K562 (cell line): ENCODE measurements around the gene AP1M1.

Source experiments
- BHLHE40 ChIP-seq: IDR thresholded peaks from 2 replicates; pipeline ENCODE4 v1.6.1; 2011; ENCODE audit warnings: low read length, improper control_type of control experiment
- EP300 ChIP-seq: IDR thresholded peaks from 2 replicates; pipeline ENCODE4 v1.6.1; 2012; ENCODE audit warnings: low read length, improper control_type of control experiment
- ETS2 ChIP-seq: IDR thresholded peaks from 2 replicates; pipeline ENCODE4 v1.6.1; 2016; ENCODE audit warnings: borderline replicate concordance, missing genetic modification characterization, mild to moderate bottlenecking, moderate library complexity, missing compliant biosample characterization; ENCODE audit not compliant: poor library complexity, severe bottlenecking
- POLR2A ChIP-seq: fragments of 450-650 bp; conservative IDR thresholded peaks from 2 replicates; pipeline ENCODE4 v1.6.1; 2016
- SPI1 ChIP-seq: IDR thresholded peaks from 2 replicates; pipeline ENCODE4 v1.6.1; 2011; ENCODE audit warnings: low read depth, low read length, control low read depth, borderline replicate concordance
- TAF15 ChIP-seq: fragments of 200-400 bp; formaldehyde crosslinking; IDR thresholded peaks from 2 replicates; pipeline ENCODE4 v1.6.1; 2017; ENCODE audit warnings: mild to moderate bottlenecking, low read depth, low read length, moderate library complexity
- TBP ChIP-seq: optimal IDR thresholded peaks from 2 replicates; pipeline ENCODE3; 2011; ENCODE audit warnings: low read depth, low read length, improper control_type of control experiment
- ZNF121 ChIP-seq: sonication (generic); formaldehyde crosslinking; conservative IDR thresholded peaks from 2 replicates; pipeline ENCODE4 v1.8.0; 2022; ENCODE audit warnings: missing genetic modification reagents
- ZNF311 ChIP-seq: fragments of 250-450 bp; sonication (Bioruptor Pico); IDR thresholded peaks from 2 replicates; pipeline ENCODE4 v1.4.0; 2020; ENCODE audit warnings: mild to moderate bottlenecking, moderate library complexity

DNA sequence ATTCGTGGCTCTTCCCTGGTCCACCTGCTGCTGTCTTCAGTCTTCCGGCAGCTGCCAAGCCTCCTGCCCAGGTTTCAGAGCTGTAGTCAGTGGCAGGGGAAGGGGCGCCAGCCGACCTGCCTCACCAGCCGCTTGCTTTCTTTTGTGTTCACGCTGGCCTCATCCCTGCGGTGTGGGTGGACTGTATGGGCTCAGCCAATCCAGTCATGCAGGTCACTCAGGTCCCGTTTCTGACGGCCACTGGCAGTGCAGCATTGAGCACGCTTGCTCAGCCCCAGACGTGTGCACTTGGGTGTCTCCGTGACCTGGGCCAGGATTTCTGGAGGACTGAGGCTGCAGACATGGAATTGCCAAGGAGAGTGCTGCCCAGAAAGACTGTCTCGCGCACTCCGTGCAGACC, 26.0 kb downstream of the AP1M1 start:
- no peak for TF ChIP-seq BHLHE40
- no peak for TF ChIP-seq TAF15
- no peak for TF ChIP-seq POLR2A
- TF ChIP-seq TBP = no peak
- TF ChIP-seq ETS2 (tag) = no peak
- TF ChIP-seq ZNF311 (CRISPR knock-in tag) = no peak
- TF ChIP-seq EP300 = no peak
- no peak for TF ChIP-seq ZNF121 (CRISPR knock-in tag)
- TF ChIP-seq SPI1 = no peak
